GM21576 (cell line): ENCODE results near the gene MRPL32.
"Not testable (repeated sequence)": the region's sequence is repeated elsewhere in the genome, so short reads cannot be mapped to it uniquely, and the experiment has no call there.

Experiments
- ATAC-seq: cut with Tn5 transposase; IDR thresholded peaks from one replicate; pipeline ENCODE4 v1.9.1; 2021; ENCODE audit warnings: mild to moderate bottlenecking, moderate library complexity; ENCODE audit not compliant: unreplicated experiment

Gene MRPL32

DNA sequence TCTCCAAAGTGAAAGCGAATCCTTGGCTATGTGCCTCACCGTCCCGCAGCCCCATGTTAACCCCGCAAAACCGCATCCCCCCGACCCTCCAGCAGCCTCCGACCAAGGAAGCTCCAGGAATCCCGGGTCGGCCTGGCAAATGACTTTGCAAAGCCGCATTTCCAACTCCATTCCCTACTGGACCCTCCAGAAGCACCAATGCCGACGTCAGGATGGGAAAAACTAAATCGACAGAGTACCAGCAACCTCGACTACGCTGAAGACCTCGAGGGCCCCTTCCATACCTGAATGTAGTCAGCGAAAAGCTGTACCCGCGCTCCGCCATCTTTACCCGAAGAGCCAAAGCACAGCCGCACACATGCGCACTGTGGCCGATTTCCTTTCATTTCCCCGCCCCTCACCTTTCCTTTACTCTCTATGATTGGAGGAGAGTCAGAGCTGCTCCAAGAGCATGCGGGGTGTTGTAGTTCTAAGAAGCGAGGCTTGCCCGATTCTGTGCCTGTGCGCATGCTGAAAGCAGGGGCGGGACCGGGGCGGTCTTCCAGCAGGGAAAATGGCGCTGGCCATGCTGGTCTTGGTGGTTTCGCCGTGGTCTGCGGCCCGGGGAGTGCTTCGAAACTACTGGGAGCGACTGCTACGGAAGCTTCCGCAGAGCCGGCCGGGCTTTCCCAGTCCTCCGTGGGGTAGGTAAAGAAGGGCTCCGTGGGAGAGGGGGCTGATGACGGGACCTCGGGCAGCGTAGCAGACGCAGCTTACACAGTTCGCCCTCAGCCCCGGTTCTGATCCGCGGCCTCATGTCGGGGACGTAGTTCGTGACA is at the start of gene MRPL32, which contains the start of gene PSMA2:
TSS of gene MRPL32 (plus strand) at position 543 of the 818 bp plus-strand sequence. CDS start at position 554, 11 bp downstream.
TSS of gene PSMA2 (minus strand) at position 341 of the 818 bp plus-strand sequence. CDS start at position 325, 16 bp downstream.
- peak; percentile 99 for ATAC-seq

DNA sequence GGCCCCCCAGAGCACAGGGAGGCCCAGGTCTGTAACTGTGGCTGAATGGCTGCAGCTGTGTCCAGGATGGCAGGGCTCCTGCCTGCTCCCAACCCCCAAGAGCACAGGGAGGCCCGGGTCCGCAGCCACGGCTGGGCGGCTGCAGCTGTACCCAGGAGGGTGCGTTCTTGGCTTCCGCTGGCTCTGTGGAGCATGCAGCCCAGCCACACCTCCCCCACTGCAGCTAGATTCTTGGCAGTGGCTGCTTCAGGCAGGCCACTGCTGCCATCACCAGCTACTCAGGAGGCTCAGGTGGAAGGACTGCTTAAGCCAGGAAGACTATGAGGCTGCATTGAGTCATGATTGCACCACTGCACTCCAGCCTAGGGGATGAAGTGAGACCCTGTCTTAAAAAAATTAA is 48.2 kb upstream of the MRPL32 start:
- ATAC-seq = peak; percentile 45

DNA sequence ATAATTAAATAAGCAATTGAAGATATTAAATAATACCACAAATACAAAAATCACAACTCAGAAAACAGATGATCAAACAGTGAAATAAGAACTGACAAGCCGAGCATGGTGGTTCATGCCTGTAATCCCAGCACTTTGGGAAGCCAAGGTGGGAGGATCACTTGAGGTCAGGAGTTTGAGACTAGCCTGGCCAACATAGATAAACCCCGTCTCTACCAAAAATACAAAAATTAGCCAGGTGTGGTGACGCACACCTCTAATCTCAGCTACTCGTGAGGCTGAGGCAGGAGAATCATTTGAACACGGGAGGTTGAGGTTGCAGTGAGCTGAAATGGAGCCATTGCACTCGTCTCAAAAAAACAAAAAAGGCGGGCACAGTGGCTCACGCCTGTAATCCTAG is 47.0 kb upstream of the MRPL32 start:
- ATAC-seq = not testable (repeated sequence)

DNA sequence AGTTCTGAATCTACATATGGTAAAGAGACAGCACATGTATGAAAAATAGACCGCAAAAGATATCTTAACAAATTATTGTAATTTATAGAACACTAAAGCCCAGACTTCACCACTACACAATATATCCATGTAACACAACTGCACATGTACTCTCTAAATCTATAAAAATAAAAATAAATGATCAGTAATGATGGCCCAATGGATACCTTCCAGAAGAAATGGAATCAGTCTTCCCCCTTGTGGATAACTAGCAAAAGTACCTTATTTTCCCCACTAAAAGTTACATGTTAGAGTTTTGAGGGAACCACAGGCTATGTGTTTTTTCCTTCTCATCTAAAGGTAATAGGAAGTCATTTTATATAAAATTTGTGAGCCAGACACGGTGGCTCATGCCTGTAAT is 46.0 kb upstream of the MRPL32 start:
- no peak for ATAC-seq

DNA sequence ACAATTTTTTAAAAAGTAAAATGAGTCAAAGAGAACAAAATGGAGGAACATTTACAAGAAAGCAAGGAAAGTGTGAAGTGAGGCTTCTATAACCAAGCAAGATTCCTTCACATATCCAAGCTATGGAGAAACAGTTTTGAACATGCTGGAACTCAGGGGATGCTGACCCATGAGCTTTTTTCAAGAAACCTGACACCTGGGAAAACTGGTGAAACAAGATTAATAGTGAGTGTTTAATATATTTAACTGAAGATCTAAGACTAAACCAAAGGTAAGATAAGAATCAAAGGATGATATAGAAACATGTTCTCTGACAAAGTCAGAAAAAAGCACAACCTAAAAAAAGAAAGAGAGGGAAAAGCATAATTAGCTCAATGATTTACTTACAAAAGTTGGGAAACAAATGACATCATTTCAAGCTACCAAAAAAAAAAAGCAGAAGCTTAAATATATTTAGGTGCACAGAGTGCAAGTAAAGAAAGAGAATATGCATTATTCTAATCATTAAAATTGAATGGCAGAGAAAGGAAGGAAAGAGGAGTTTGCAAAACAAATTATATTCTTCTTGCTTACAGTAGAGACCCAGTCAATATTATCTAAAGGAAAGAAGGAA is 45.2 kb upstream of the MRPL32 start:
- ATAC-seq = no peak

DNA sequence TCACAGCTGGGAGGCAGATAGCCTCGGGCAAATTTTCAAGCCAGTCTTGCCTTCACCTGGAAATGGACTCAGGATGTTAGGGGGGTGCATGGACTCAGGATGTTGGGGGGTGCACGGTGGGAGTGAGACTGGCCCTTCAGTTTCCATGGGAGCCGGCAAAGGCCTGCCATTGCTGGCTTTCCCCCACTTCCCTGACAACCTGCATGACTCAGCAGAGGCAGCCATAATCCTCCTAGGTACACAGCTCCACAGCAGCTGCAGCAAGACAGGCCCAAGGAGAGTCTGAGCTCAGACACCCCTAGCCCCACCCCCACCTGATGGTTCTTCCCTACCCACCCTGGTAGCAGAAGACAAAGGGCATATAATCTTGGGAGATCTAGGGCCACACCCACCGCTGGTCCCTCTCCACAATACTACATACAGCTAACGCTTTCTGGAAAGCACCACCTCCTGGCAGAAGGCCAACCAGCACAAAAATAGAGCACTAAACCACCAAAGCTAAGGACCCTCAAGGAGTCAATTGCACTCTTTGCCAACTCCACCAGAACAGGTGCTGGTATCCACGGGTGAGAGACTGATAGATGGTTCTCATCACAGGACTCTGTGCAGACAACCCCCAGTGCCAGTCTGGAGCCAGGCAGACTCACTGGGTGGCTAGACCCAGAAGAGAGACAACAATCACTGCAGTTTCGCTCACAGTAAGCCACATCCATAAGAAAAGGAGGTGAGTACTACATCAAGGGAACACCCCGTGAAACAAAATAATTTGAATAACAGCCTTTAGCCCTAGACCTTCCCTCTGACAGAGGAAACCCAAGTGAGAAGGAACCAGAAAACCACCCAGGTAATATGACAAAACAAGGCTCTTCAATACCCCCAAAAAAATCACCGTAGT is 38.6 kb upstream of the MRPL32 start:
- no peak for ATAC-seq

DNA sequence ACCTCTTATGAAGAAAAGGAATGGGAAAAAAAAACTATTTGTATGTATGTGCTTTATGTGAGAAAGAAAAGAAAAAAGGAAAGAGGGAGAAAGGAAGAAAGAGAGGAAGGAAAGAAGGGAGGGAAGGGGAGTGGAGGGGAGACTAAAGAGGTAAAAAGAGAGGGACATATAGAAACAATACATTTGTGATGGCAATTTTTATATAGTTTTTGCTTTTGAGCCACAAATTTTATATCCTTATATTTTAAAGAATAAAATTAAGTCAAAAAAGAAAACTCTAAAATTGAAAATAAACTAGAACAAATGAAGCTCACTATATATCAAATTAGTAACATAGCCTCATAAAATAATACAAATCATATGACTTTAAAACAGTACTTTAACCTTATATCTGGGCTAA is 31.3 kb upstream of the MRPL32 start:
- ATAC-seq = no peak

DNA sequence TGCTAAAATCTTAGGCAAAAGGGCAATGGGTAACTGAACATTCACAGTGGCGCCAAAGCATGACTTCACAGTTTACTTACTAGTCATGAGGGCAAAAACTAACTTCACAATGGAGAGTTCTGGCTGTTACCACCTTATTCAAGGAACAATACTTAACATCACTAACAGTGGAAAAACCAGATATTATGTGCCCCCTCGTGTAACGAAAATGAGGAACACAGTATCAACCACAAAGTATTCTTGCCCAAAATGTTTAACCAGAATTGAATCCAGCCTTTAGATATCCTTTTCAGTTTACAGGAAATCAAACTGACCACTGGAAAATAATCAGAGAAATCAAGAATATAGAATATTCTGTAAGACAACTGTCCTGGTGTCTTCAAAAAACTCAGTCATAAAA is 29.8 kb upstream of the MRPL32 start:
- ATAC-seq = no peak

DNA sequence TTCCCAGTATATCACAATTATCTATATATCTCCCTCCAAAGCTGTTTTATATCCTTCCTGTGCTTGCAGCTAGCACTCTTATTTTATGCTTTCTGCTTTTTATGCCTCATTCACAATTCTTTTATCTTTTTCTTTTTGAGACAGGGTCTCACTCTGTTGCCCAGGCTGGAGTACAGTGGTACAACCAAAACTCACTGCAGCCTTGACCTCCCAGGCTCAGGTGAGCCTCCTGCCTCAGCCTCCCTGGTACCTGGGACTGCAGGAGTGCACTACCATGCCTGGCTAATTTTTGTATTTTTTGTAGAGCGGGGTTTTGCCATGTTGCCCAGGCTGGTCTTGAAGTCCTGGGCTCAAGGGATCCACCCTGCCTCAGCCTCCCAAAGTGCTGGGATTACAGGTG is 26.0 kb upstream of the MRPL32 start:
- no peak for ATAC-seq

DNA sequence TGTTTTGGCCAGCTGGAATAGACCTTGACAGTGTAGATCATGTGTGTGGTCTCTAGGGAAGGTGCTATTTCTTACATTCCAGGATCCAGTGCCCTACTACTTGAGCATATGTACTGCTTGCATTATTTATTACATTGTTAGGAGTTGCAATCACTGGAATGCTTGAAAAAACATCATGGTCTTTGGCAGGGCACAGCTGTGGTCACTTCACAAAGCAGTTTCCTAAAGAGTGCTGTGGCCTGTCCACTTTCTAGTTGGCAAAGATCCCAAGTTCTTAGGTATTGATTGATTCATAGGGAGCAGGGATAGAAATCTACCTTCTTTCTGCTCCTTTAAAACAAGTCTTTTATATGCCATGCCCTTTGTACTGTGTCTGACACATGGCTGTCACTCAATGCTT is 24.9 kb upstream of the MRPL32 start:
- no peak for ATAC-seq

DNA sequence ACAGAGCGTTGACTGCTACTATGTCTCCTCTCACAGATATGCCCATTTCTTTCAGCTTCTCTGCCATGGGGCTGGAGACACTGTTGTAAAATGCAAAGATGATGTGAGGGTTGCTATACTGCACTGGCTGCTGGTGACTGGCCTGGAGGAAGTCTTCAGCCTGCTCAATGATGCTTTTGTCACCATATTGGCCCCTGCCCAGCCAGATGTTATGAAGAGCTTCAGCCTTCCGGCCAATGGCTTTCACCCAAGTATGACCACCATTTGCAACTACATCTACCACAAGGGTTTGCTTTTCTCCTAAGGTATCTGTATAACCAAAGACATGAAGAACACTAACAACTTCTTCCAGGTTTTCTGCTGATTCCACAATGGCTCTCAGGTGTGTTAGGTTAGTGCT is 21.9 kb upstream of the MRPL32 start:
- ATAC-seq = no peak

DNA sequence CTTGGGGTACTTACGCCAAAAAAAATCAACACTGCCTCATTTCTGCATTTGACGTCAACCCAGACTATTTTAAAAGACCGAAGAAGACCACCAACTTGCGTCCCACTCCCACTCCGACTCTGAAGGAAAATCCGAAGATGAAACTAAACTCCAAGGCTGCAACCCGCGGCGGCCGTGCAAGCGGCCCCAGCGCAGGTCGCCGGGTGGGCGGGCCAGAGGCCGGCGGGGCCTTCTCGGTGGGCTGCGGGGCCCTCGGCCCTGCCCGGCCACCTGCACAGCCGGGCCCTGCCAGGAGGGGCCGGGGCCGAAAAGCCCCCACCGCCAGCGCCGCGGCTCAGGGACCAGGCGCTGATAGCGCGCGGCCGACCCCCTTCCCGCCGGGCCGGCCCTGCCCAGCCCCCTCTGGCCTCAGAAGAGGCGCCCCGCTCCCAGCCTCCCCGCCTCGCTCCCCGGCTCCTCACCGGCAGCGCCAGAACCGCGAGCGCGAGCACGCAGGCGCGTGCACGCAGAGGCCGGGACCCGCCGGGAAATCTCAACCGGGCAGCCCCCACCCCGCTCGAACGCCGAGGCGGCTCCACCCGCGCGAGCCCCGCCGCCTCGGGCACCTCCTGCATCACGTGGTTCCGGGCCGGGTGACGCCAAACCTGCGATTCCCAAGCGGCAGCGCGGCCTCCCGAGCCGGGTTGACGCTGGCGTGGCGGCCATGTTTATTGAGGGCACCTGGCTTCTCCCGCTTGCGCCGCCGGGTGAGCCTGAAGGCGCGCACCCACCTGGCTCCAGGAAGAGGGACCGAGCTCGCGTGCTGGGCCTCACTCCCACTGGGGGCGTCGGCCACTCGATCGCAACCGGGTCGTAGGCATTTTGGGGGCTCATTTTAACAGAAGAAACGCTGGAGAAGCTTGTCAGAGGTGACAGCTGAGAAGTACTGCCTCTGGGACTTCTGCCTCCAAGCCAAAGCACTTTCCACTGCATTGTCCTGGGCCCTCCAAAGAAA is 20.4 kb upstream of the MRPL32 start, which contains the start of gene C7orf25:
TSS of gene C7orf25 (minus strand) at position 617 of the 994 bp plus-strand sequence. CDS start 1,170 bp downstream, outside the sequence.
- peak; percentile 92 for ATAC-seq

DNA sequence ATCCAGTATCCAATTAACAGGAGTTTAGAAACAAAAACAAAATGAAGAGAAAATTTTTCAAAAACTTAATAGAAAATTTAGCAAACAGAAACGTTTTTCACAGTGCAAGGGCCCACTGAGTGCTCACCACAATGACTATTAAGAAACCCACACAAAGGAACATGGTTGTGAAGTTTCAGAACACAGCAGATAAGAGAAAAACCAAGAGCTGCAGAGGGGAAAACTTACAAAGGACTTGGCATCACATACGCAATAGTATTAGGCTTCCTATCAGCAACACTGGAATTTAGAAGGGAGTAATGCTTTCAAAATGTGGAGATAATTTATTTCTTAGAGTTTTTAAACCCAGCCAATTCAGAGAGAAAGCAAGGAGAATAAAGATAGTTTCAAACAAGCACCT is 18.6 kb upstream of the MRPL32 start:
- no peak for ATAC-seq

DNA sequence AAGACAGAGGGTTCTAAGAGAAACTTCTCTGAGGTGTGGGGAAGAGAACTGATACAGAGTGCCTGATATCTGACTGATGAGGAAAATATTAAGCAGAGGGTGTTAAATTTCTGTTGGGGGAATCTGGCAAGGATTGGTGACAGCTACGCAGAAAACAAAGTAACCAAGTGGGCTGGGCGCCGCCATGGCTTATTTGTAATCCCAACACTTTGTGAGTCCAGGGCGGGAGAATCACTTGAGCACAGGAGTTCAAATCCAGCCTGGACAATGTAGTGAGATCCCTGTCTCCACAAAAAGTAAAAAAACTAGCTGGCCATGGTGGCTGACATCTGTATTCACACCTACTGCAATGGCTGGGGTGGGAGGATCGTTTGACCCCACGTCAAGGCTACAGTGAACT is 18.2 kb upstream of the MRPL32 start:
- no peak for ATAC-seq

DNA sequence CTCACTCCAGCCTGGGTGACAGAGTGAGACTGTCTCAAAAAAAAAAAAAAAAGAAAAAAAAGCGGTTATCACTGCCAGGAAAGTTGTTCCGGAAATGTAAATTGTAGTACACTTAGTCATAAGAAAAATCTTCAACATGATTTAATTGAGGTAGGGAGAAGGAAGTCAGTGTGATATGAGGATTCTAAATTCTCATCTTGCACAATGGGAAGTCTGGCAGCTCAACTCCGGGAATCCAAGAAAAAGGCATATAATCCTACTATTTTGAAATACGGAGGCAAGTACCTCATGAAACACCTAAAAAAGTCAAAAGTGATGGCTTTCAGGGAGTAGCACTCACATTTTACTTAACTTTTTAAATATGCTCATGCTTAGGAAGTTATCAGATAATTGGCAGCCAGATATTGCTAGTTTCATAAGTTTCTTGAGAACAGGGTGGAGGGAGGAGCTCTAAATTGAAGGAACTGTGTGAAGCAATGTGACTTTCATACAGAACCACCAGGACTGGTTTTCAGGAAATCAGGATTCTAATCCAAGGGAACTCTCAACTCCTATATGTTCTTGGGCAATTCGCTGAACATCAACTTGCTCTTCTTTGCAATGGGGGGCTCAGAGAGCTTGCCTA is 17.6 kb upstream of the MRPL32 start:
- ATAC-seq = no peak

DNA sequence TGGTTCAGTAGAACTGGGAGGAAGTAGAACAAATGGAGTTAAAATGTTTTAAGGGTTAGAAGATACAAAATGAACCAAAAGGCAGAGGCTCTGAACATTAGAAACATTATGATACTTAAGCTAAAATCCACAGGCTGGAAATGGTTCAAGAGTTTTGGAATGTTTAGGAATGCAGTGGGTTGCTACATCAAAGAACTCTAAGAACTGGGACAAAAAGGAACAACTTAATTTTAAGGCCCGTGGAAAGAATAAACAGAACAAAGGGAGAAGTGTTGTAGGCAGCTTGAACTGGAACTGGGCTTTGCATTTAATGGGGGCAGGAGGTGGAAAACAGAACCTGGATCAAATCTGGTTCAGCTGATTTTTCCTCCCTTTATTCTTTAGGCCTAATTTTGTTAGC is 16.8 kb upstream of the MRPL32 start:
- ATAC-seq = no peak

DNA sequence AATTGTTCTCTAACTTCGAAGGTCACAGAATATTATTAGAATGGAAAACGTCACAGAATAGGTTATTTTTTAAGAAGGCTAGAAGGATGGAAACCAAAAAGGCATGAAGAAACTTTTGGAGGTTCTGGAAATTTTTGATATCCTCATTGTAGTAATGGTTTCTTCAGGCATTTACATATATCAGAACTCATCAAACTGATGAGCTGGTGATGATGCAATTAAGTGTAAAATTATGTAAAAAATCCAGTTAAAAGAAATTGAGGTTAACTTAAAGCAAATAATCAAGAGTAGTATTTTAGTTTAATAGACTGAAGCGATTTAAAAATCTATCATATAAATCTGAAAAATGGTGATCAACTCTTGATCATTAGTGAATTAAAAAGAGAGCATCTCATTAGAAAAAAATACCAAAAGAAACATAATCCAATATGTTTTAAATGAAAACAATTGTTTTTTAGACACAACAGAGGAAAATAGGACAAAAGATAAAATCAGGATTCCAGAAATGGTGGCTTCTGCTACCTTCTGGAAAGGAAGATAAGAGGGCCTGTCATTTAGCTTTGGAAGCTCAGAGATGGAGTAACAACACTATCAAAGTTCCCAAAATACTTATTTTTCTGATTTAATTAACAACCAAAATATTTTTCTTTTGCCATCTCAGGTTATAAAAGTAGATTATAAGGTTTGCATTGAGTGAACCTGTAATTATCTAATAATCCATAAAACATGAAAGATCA is 10.0 kb upstream of the MRPL32 start:
- ATAC-seq = no peak

DNA sequence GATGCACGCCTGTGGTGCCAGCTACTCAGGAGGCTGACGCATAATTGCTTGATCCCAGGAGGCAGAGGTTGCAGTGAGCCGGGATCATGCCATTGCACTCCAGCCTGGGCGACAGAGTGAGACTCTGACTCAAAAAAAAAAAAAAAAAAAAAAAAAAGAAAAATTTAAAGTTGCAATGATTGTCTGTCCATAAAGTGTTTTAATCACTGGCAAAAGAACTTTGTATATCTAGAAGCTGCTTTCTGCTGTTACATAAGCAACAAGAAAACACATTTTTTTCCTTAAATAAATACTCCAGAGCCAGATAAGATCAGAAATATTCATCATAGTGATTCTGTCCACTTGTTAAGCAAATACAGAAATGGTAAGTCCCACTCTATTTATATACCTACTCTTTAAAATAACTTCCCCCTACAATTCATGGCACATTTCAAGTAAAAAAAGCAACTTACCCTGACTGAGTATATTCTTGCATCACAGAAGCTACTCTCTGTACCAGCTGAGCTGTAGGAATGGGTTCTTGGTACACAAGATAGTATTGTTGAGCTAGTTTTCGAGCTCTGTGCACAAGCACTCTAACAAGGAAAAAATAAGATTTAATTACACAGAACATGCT is 7.8 kb upstream of the MRPL32 start:
- ATAC-seq = no peak
